Endodermal cell (in vitro differentiated cells): ENCODE results near the gene SPRED1. TPM values are rescaled to one million over a fixed set of nuclear protein-coding genes. Genes with fewer than 3 reads are reported as not detected.
"Not testable (repeated sequence)": the region's sequence is repeated elsewhere in the genome, so short reads cannot be mapped to it uniquely, and the experiment has no call there.

Experiments used
- DNase-seq: peaks from one replicate; pipeline ENCODE4 v3.0.0-alpha.2; 2017
- H3K27ac ChIP-seq: 2 replicates; pipeline ENCODE4 v1.5.1; 2013; ENCODE audit warnings: mild to moderate bottlenecking, low read depth, low read length, moderate library complexity
- H3K27me3 ChIP-seq: 2 replicates; pipeline ENCODE4 v1.6.1; 2013; ENCODE audit warnings: mild to moderate bottlenecking, low read length, moderate library complexity; ENCODE audit not compliant: insufficient read depth, control insufficient read depth, poor library complexity, severe bottlenecking
- H3K36me3 ChIP-seq: 2 replicates; pipeline ENCODE4 v1.7.0; 2013; ENCODE audit warnings: mild to moderate bottlenecking, low read length, moderate library complexity; ENCODE audit not compliant: control insufficient read depth, insufficient read depth
- H3K4me1 ChIP-seq: one replicate; pipeline ENCODE4 v1.7.0; 2013; ENCODE audit warnings: low read length; ENCODE audit not compliant: control insufficient read depth, insufficient read depth
- H3K4me3 ChIP-seq: 2 replicates; pipeline ENCODE4 v1.5.1; 2013; ENCODE audit warnings: mild to moderate bottlenecking, low read length, moderate library complexity
- H3K9ac ChIP-seq: 2 replicates; pipeline ENCODE4 v1.6.1; 2013; ENCODE audit warnings: mild to moderate bottlenecking, low read length, moderate library complexity; ENCODE audit not compliant: poor library complexity, severe bottlenecking; ENCODE audit errors: extremely low read depth
- H3K9me3 ChIP-seq: 2 replicates; pipeline ENCODE4 v1.6.1; 2013; ENCODE audit warnings: mild to moderate bottlenecking, low read length, moderate library complexity; ENCODE audit not compliant: control insufficient read depth
- H3K27ac Mint-ChIP-seq: 2 replicates; pipeline ENCODE4 v1.8.0; 2020; ENCODE audit warnings: mixed read lengths
- H3K27me3 Mint-ChIP-seq: 2 replicates; pipeline ENCODE4 v1.8.0; 2021; ENCODE audit warnings: mild to moderate bottlenecking, mixed read lengths; ENCODE audit not compliant: insufficient read depth
- H3K36me3 Mint-ChIP-seq: 2 replicates; pipeline ENCODE4 v1.8.0; 2020; ENCODE audit warnings: low read depth, mixed read lengths
- H3K4me1 Mint-ChIP-seq: 2 replicates; pipeline ENCODE4 v1.8.0; 2020; ENCODE audit warnings: mixed read lengths
- H3K4me3 Mint-ChIP-seq: 2 replicates; pipeline ENCODE4 v1.8.0; 2020; ENCODE audit warnings: mild to moderate bottlenecking, moderate library complexity, mixed read lengths
- H3K9me3 Mint-ChIP-seq: 2 replicates; pipeline ENCODE4 v1.8.0; 2020; ENCODE audit warnings: mild to moderate bottlenecking, mixed read lengths
- WGBS, 2 experiments: methylation state at CpG; one replicate each; pipeline versions ENCODE4 v1.1.5 to v1.1.7; 2013; ENCODE audit warnings: missing lambda C conversion rate in 2 of 2, mixed read lengths in 1 of 2; ENCODE audit not compliant: insufficient coverage in 1 of 2, insufficient read length in 1 of 2; 5-methylcytosine and 5-hydroxymethylcytosine counted together
- total RNA-seq, 2 donors: library from RNA; stranded (reverse); fragmentation: NEBNext Ultra II Directional in 1 of 2; extraction: Animal tissue kit (Norgen Biotek cat#: 25700) in 1 of 2; gene quantifications; 2 replicates in 1 of 2; 3 replicates in 1 of 2; pipeline ENCODE4 v1.2.1, GENCODE V29; 2021
- TF ChIP-seq, protein P1 (sequence below): fragments of 200-600 bp; sonication (generic); conservative IDR thresholded peaks from 2 replicates; pipeline ENCODE4 v1.5.0; 2021; ENCODE audit warnings: antibody characterized with exemption, mild to moderate bottlenecking

SPRED1 gene
- total RNA-seq, 2 donors from 2014 or later: 50.8 to 61.7 TPM

DNA sequence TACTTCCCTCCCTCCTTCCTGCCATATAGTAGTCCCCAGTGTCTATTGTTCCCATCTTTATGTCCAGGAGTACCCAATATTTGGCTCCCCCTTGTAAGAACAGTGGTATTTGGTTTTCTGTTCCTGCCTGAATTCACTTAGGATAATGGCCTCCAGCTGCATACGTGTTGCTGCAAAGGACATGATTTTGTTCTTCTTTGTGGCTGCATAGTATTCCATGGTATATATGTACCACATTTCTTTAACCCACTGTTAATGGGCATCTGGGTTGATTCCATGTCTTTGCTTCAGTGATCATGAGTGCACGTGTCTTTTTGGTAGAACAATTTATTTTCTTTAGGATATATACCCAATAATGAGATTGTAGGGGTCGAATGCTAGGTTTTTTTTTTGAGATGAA is 19.3 kb downstream of the SPRED1 start:
- H3K4me3 Mint-ChIP-seq: no peak overlapping the region

DNA sequence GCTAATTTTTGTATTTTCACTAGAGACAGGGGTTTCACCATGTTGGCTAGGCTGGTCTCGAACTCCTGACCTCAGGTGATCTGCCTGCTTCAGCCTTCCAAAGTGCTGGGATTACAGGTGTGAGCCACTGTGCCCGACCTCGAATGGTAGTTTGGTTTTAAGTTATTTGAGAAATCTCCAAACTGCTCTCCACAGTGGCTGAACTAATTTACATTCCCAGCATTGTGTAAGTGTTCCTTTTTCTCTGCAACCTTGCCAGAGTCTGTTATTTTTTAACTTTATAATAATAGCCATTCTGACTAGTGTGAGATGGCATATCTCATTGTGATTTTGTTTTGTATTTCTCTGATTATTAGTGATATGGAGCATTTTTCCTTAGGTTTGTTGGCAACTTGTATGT is 19.8 kb downstream of the SPRED1 start:
- WGBS, 2 experiments: 93% methylated on average over 3 of the region's 3 CpGs; no CpG with 5 or more reads in 1 of the 2 experiments
- H3K4me3 Mint-ChIP-seq, H3K9me3 Mint-ChIP-seq: not testable (repeated sequence)

More for the DNA sequence above, 19.3 kb downstream of the SPRED1 start:
- H3K27ac ChIP-seq: no peak overlapping the region
- H3K4me3 ChIP-seq: no peak overlapping the region
- H3K36me3 Mint-ChIP-seq: peaks cover 37% of the 10 kb centered on the region
- H3K9ac ChIP-seq: no peak overlapping the region
- peaks cover 6% of the 10 kb centered on the region for H3K4me1 Mint-ChIP-seq
- H3K4me1 ChIP-seq: no peaks in the 10 kb centered on the region
- 100% methylated on average over 1 of the region's 3 CpGs; no CpG with 5 or more reads in 1 of the 2 experiments for WGBS, 2 experiments
- no peaks in the 10 kb centered on the region for H3K27me3 Mint-ChIP-seq
- H3K36me3 ChIP-seq: peaks cover 72% of the 10 kb centered on the region
- H3K9me3 Mint-ChIP-seq: no peaks in the 10 kb centered on the region
- H3K27ac Mint-ChIP-seq: no peak overlapping the region
- no peaks in the 10 kb centered on the region for H3K9me3 ChIP-seq
- no peak for DNase-seq
- H3K27me3 ChIP-seq: no peaks in the 10 kb centered on the region
- TF ChIP-seq, protein P1, sequence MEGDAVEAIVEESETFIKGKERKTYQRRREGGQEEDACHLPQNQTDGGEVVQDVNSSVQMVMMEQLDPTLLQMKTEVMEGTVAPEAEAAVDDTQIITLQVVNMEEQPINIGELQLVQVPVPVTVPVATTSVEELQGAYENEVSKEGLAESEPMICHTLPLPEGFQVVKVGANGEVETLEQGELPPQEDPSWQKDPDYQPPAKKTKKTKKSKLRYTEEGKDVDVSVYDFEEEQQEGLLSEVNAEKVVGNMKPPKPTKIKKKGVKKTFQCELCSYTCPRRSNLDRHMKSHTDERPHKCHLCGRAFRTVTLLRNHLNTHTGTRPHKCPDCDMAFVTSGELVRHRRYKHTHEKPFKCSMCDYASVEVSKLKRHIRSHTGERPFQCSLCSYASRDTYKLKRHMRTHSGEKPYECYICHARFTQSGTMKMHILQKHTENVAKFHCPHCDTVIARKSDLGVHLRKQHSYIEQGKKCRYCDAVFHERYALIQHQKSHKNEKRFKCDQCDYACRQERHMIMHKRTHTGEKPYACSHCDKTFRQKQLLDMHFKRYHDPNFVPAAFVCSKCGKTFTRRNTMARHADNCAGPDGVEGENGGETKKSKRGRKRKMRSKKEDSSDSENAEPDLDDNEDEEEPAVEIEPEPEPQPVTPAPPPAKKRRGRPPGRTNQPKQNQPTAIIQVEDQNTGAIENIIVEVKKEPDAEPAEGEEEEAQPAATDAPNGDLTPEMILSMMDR: no peak

DNA sequence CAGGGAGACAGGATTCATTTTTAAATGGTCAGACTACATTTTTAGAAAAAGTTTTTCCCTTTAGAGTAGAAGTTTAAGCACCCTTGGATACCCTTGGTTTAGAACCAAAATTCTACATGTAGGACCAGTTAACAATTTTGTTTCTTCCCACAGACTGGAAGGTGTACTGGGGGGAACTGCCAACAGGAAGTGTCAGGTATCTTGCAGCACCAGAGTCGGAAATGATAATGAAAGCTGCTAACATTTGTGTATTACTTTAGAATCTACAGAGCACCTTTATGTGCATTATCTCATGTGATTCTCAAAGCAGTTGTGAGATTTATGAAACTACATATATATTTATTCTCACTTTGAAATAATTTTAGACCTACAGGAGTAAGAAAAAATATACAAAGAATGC is 21.5 kb downstream of the SPRED1 start:
- DNase-seq: no peak
- peaks cover 56% of the 10 kb centered on the region for H3K36me3 ChIP-seq
- TF ChIP-seq, protein P1: no peak
- peaks cover 2% of the 10 kb centered on the region for H3K9me3 Mint-ChIP-seq
- H3K4me3 Mint-ChIP-seq: no peak overlapping the region
- H3K9me3 ChIP-seq: no peaks in the 10 kb centered on the region
- peak overlapping the region; percentile 10 for H3K27ac ChIP-seq
- peaks cover 2% of the 10 kb centered on the region for H3K4me1 ChIP-seq
- no peaks in the 10 kb centered on the region for H3K27me3 ChIP-seq
- H3K27ac Mint-ChIP-seq: no peak overlapping the region
- WGBS, 2 experiments: 100% methylated on average over 1 of the region's 1 CpG
- peaks cover 33% of the 10 kb centered on the region for H3K36me3 Mint-ChIP-seq
- no peak overlapping the region for H3K4me3 ChIP-seq
- peaks cover 6% of the 10 kb centered on the region for H3K4me1 Mint-ChIP-seq
- H3K27me3 Mint-ChIP-seq: no peaks in the 10 kb centered on the region
- no peak overlapping the region for H3K9ac ChIP-seq

More for the DNA sequence above, 19.8 kb downstream of the SPRED1 start:
- not testable (repeated sequence) for H3K27me3 ChIP-seq, H3K4me3 ChIP-seq, H3K27ac ChIP-seq, H3K9ac ChIP-seq, H3K27me3 Mint-ChIP-seq, H3K4me1 ChIP-seq, H3K9me3 ChIP-seq, DNase-seq, H3K4me1 Mint-ChIP-seq
- H3K36me3 Mint-ChIP-seq: peaks cover 42% of the 10 kb centered on the region
- peak overlapping the region; percentile 13 for H3K27ac Mint-ChIP-seq
- peaks cover 72% of the 10 kb centered on the region for H3K36me3 ChIP-seq

DNA sequence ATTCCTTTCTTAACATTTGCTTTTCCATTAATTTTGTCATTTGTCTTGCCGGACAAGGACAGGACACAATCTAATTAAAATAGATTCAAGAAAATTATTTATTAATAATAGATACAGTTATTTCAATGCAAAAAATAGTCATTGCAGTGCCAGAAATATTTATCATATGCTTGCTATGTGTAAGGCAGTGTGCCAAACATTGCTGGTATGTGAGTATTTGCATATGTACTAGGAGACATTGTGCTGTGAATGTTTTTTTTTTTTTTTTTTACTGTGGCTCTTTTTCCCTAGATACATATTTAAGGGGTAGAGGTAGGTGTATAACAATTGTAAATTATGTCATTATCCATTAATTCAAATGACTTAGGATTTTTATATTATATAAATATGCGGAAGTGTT is 23.3 kb downstream of the SPRED1 start:
- Histone ChIP-seq H3K4me3 (no peak overlapping the region), H3K27ac (no peak overlapping the region), H3K9me3 (no peaks in the 10 kb centered on the region), H3K4me1 (peaks cover 18% of the 10 kb centered on the region), H3K9ac (no peak overlapping the region), H3K27me3 (no peaks in the 10 kb centered on the region), H3K36me3 (peaks cover 40% of the 10 kb centered on the region)
- TF ChIP-seq, protein P1: no peak
- H3K4me1 Mint-ChIP-seq: peaks cover 21% of the 10 kb centered on the region
- peaks cover 2% of the 10 kb centered on the region for H3K9me3 Mint-ChIP-seq
- no peaks in the 10 kb centered on the region for H3K27me3 Mint-ChIP-seq
- H3K27ac Mint-ChIP-seq: no peak overlapping the region
- no peak overlapping the region for H3K4me3 Mint-ChIP-seq
- DNase-seq: no peak
- WGBS, 2 experiments: 100% methylated on average over 1 of the region's 2 CpGs; no CpG with 5 or more reads in 1 of the 2 experiments
- peaks cover 20% of the 10 kb centered on the region for H3K36me3 Mint-ChIP-seq

DNA sequence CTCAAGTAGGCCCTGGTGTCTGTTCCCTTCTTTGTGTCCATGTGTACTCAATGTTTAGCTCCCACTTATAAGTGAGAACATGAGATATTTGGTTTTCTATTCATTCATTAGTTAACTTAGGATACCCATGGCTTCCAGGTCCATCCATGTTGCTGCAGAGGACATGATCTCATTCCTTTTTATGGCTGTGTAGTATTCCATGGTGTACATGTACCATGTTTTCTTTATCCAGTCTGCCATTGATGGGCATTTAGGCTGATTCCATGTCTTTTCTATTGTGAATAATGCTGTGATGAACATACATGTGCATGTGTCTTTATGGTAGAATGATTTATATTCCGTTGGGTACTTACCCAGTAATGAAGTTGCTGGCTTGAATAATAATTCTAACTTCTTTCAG is 24.6 kb downstream of the SPRED1 start:
- not testable (repeated sequence) for H3K27ac Mint-ChIP-seq, H3K4me3 Mint-ChIP-seq, H3K27me3 ChIP-seq, H3K27me3 Mint-ChIP-seq, H3K9me3 Mint-ChIP-seq, DNase-seq, H3K27ac ChIP-seq, H3K4me3 ChIP-seq, H3K9ac ChIP-seq, H3K9me3 ChIP-seq
- peaks cover 33% of the 10 kb centered on the region for H3K36me3 ChIP-seq
- H3K36me3 Mint-ChIP-seq: peaks cover 13% of the 10 kb centered on the region
- H3K4me1 Mint-ChIP-seq: peaks cover 24% of the 10 kb centered on the region
- WGBS, 2 experiments: 0% methylated on average over 1 of the region's 1 CpG; no CpG with 5 or more reads in 1 of the 2 experiments
- H3K4me1 ChIP-seq: peaks cover 18% of the 10 kb centered on the region
